Upper lobe of left lung (tissue), 6 donors: ENCODE measurements around the gene PRR5. TPM values are rescaled to one million over a fixed set of nuclear protein-coding genes. Genes with fewer than 3 reads are reported as not detected.

Experiments
- ATAC-seq, 2 donors: fragments of 200-7000 bp; cut with Tn5 transposase; one replicate each; pipeline ENCODE4 v1.9.1; 2022; ENCODE audit warnings: mild to moderate bottlenecking in 2 of 2, moderate library complexity in 2 of 2; ENCODE audit not compliant: low FRiP score in 2 of 2
- DNase-seq, 2 donors: peaks; one replicate each; pipeline ENCODE4 v3.0.0-alpha.2; 2019 to 2020
- H3K27ac ChIP-seq, 4 donors: fragments of 200-600 bp; sonication (generic); one replicate each; pipeline ENCODE4 v1.5.1; 2016 to 2019
- H3K27me3 ChIP-seq, 4 donors: fragments of 200-600 bp; sonication (generic); one replicate each; pipeline ENCODE4 v1.5.1; 2017 to 2019
- H3K36me3 ChIP-seq, 4 donors: fragments of 200-600 bp; sonication (generic); one replicate each; pipeline ENCODE4 v1.5.1; 2016 to 2019
- H3K4me1 ChIP-seq, 4 donors: fragments of 200-600 bp; sonication (generic); one replicate each; pipeline ENCODE4 v1.5.1; 2018 to 2019
- H3K4me3 ChIP-seq, 4 donors: fragments of 200-600 bp; sonication (generic); one replicate each; pipeline ENCODE4 v1.5.1; 2017 to 2019; ENCODE audit warnings: mild to moderate bottlenecking in 2 of 4, moderate library complexity in 1 of 4
- H3K9me3 ChIP-seq, 4 donors: fragments of 200-600 bp; sonication (generic); one replicate each; pipeline ENCODE4 v1.5.1; 2018 to 2019
- EP300 ChIP-seq, 4 donors: sonication (generic); formaldehyde crosslinking; IDR thresholded peaks; one replicate each; pipeline ENCODE4 v1.5.1; 2017; ENCODE audit warnings: antibody characterized with exemption in 4 of 4, control low read depth in 2 of 4
- POLR2A ChIP-seq, 4 donors: fragments of 450-650 bp; IDR thresholded peaks; one replicate each; pipeline ENCODE4 v1.5.1; 2016 to 2017; ENCODE audit warnings: antibody characterized with exemption in 4 of 4, mild to moderate bottlenecking in 2 of 4
- POLR2AphosphoS5 ChIP-seq, 2 donors: sonication (generic); formaldehyde crosslinking; IDR thresholded peaks; one replicate each; pipeline ENCODE4 v1.5.1; 2017; ENCODE audit warnings: antibody characterized with exemption in 2 of 2
- WGBS, 2 donors: methylation state at CpG; one replicate each; pipeline ENCODE4 v1.1.5; 2017 to 2018; 5-methylcytosine and 5-hydroxymethylcytosine counted together
- total RNA-seq, 6 donors: library from RNA; depleted of rRNA in 4 of 6; stranded (reverse); fragments of >200 nt in 4 of 6; gene quantifications; one replicate each; pipeline versions ENCODE4 v1.1.0 to v1.2.1, GENCODE V29; 2016 to 2021
- TF ChIP-seq, protein P1 (sequence below), 6 experiments: fragments of 450-650 bp in 4 of 6; fragments of 200-600 bp in 2 of 6; sonication (generic) in 2 of 6; IDR thresholded peaks; one replicate each; pipeline ENCODE4 v1.5.1; 2016 to 2019; ENCODE audit warnings: antibody characterized with exemption in 6 of 6
- donor health status: DM: no; HTN: no; CAD: no; lungs with moderate emphysema.
- donor health status: DM: no; HTN: yes; CAD: no; lungs with severe emphysema.

Gene PRR5
- total RNA-seq, 6 donors from 2014 or later = 13.1 to 68.1 (median 15.8) TPM

DNA sequence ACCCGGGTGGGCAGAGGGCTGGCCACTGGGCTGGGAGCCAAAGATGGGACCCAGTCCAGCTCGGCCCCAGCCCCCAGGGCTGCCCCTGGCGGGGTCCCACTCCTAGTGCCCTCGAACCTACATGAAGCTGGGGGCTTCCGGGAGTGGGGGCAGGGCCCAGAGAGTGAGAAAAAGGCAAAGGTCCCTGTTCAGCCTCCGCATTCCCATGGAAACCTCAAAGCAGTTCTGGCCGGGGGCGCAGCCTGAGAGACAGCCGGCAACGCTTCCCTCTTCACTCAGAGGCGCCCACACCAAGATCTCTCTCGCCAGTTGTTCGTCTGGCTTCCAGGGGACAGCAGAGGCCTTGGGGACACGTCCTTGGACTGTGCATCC, 28.0 kb downstream of the PRR5 start:
- Histone ChIP-seq H3K27me3 (no peaks in the 10 kb centered on the region), H3K9me3 (no peaks in the 10 kb centered on the region), H3K27ac (peak overlapping the region in 2 of 4 donors; percentile 16 to 49), H3K4me3 (no peak overlapping the region), H3K4me1 (peaks cover 3 to 19% (median 14%) of the 10 kb centered on the region in 4 donors), H3K36me3 (peaks cover 0 to 5% (median 2%) of the 10 kb centered on the region in 4 donors)
- 46 to 54% methylated on average over 11 to 13 of the region's 14 CpGs for WGBS, 2 donors
- ATAC-seq = no peak
- TF ChIP-seq POLR2AphosphoS5 (IDR thresholded peaks at IDR 0.05) = no peak
- no peak for TF ChIP-seq POLR2A (IDR thresholded peaks at IDR 0.05)
- TF ChIP-seq, protein P1, sequence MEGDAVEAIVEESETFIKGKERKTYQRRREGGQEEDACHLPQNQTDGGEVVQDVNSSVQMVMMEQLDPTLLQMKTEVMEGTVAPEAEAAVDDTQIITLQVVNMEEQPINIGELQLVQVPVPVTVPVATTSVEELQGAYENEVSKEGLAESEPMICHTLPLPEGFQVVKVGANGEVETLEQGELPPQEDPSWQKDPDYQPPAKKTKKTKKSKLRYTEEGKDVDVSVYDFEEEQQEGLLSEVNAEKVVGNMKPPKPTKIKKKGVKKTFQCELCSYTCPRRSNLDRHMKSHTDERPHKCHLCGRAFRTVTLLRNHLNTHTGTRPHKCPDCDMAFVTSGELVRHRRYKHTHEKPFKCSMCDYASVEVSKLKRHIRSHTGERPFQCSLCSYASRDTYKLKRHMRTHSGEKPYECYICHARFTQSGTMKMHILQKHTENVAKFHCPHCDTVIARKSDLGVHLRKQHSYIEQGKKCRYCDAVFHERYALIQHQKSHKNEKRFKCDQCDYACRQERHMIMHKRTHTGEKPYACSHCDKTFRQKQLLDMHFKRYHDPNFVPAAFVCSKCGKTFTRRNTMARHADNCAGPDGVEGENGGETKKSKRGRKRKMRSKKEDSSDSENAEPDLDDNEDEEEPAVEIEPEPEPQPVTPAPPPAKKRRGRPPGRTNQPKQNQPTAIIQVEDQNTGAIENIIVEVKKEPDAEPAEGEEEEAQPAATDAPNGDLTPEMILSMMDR (IDR thresholded peaks at IDR 0.05) = no peak
- no peak for TF ChIP-seq EP300 (IDR thresholded peaks at IDR 0.05)
- DNase-seq = no peak

GRCh38 chr22:44730490-44731356, 28.7 kb downstream of the PRR5 start:
- no peak for DNase-seq

DNA sequence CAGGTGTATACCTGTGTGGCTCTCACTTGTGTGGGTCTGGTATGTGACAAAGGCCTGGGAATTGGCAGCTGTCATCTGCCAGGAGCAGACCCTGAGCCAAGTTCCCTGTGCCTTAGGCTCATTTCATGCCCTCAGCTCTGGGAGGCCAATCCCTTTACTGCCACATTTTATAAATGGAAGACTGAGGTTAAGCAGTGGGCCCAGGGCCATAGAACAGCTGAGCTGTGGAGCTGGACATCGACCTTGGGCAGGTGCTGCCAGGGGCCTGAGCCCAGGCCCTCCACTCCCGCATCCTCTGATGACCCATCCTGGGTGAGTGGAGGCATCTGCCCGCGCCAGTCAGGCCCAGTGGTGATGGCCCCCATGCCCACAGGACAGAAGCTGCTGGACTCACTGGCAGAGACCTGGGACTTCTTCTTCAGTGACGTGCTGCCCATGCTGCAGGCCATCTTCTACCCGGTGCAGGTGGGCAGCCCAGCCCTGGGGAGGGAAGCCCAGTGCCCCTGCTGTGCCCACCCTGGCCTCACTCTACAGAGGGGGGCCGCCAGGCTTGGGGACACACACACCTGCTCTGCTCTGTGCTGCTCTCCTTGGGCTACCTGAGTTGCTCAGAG, 29.5 kb downstream of the PRR5 start:
- WGBS, 2 donors = 79 to 90% methylated on average over 2 to 3 of the region's 7 CpGs
- Histone ChIP-seq H3K36me3 (peaks cover 0 to 5% (median 2%) of the 10 kb centered on the region in 4 donors), H3K9me3 (no peaks in the 10 kb centered on the region), H3K4me1 (peaks cover 3 to 27% (median 22%) of the 10 kb centered on the region in 4 donors), H3K4me3 (no peak overlapping the region), H3K27ac (no peak overlapping the region), H3K27me3 (no peaks in the 10 kb centered on the region)
- ATAC-seq = no peak
- TF ChIP-seq POLR2AphosphoS5 (IDR thresholded peaks at IDR 0.05) (no peak), POLR2A (IDR thresholded peaks at IDR 0.05) (no peak), EP300 (IDR thresholded peaks at IDR 0.05) (no peak)
- TF ChIP-seq, protein P1 (IDR thresholded peaks at IDR 0.05) = no peak
- DNase-seq = peak in 1 of 2 donors; percentile 75

More at GRCh38 chr22:44730490-44731356, 28.7 kb downstream of the PRR5 start:
- H3K9me3 ChIP-seq = no peaks in the 10 kb centered on the region
- WGBS, 2 donors = 88 to 91% methylated on average over 13 to 19 of the region's 19 CpGs
- no peak overlapping the region for H3K4me3 ChIP-seq
- TF ChIP-seq POLR2A (IDR thresholded peaks at IDR 0.05) (no peak), POLR2AphosphoS5 (IDR thresholded peaks at IDR 0.05) (no peak), EP300 (IDR thresholded peaks at IDR 0.05) (no peak)
- TF ChIP-seq, protein P1 (IDR thresholded peaks at IDR 0.05) = no peak
- H3K36me3 ChIP-seq = peaks cover 0 to 5% (median 2%) of the 10 kb centered on the region in 4 donors
- no peaks in the 10 kb centered on the region for H3K27me3 ChIP-seq
- ATAC-seq = no peak
- peaks cover 3 to 20% (median 15%) of the 10 kb centered on the region in 4 donors for H3K4me1 ChIP-seq
- no peak overlapping the region for H3K27ac ChIP-seq

DNA sequence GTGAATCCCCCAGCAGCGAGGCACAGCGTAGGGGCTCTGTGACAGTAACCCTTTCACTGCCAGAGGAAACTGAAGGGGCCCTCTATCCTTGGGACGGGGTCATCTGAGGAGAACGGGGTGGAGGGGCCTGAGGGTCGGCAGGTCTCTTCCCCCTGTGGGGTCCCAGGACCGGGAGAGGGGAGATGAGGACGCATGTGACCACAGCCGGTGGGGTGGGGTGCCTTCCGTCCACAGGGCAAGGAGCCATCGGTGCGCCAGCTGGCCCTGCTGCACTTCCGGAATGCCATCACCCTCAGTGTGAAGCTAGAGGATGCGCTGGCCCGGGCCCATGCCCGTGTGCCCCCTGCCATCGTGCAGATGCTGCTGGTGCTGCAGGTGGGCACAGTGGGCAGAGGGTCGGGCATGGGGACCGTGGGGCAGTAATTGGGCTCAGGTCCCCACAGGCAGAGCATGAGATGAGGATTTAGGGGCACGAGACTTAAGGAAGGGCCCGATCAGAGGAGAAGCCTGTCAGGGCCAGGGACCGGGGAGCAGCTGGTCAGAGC, 30.1 kb downstream of the PRR5 start:
- peak in 1 of 2 donors; percentile 68 for DNase-seq
- TF ChIP-seq POLR2AphosphoS5 (IDR thresholded peaks at IDR 0.05) (no peak), POLR2A (IDR thresholded peaks at IDR 0.05) (no peak), EP300 (IDR thresholded peaks at IDR 0.05) (no peak)
- TF ChIP-seq, protein P1 (IDR thresholded peaks at IDR 0.05) = no peak
- no peak overlapping the region for H3K27ac ChIP-seq
- WGBS, 2 donors = 81 to 84% methylated on average over 17 to 21 of the region's 21 CpGs
- no peaks in the 10 kb centered on the region for H3K27me3 ChIP-seq
- no peaks in the 10 kb centered on the region for H3K9me3 ChIP-seq
- H3K4me1 ChIP-seq = peaks cover 3 to 29% (median 24%) of the 10 kb centered on the region in 4 donors
- peaks cover 0 to 5% (median 0%) of the 10 kb centered on the region in 4 donors for H3K36me3 ChIP-seq
- no peak for ATAC-seq
- H3K4me3 ChIP-seq = no peak overlapping the region
